ENCODE data around the gene KRT72. TPM values are rescaled to one million over a fixed set of nuclear protein-coding genes. Genes with fewer than 3 reads are reported as not detected.

The KRT72 gene
- total RNA-seq, 1 donor from 2014 or later: not detected

DNA sequence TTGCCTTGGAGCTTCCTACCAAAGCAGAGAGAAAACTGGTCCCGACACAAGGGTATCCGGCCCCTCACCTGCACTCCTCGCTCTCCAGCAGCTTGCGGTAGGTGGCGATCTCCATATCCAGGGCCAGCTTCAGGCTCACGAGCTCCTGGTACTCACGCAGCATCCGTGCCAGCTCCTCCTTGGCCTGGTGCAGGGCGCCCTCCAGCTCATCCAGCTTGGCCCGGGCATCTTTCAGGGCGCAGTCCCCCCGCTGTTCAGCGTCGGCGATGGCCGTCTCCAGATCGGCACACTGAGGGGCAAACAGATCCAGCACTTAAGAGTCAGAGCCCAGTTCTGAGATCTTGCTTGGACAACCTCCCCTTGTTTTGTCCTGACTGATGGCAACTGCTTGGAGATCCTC is 13.7 kb downstream of the KRT72 start:
- Histone ChIP-seq H3K4me1 (no peaks in the 10 kb centered on the region), H3K36me3 (no peaks in the 10 kb centered on the region), H3K27ac (no peak overlapping the region), H3K27me3 (peaks cover 1% of the 10 kb centered on the region), H3K9me3 (no peaks in the 10 kb centered on the region), H3K4me3 (no peak overlapping the region)
- TF ChIP-seq, protein P1, sequence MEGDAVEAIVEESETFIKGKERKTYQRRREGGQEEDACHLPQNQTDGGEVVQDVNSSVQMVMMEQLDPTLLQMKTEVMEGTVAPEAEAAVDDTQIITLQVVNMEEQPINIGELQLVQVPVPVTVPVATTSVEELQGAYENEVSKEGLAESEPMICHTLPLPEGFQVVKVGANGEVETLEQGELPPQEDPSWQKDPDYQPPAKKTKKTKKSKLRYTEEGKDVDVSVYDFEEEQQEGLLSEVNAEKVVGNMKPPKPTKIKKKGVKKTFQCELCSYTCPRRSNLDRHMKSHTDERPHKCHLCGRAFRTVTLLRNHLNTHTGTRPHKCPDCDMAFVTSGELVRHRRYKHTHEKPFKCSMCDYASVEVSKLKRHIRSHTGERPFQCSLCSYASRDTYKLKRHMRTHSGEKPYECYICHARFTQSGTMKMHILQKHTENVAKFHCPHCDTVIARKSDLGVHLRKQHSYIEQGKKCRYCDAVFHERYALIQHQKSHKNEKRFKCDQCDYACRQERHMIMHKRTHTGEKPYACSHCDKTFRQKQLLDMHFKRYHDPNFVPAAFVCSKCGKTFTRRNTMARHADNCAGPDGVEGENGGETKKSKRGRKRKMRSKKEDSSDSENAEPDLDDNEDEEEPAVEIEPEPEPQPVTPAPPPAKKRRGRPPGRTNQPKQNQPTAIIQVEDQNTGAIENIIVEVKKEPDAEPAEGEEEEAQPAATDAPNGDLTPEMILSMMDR (IDR thresholded peaks at IDR 0.05): no peak
- intact Hi-C loops (cut with DNase I): no loop called here
- ATAC-seq: no peak
- peak; percentile 62 for DNase-seq

DNA sequence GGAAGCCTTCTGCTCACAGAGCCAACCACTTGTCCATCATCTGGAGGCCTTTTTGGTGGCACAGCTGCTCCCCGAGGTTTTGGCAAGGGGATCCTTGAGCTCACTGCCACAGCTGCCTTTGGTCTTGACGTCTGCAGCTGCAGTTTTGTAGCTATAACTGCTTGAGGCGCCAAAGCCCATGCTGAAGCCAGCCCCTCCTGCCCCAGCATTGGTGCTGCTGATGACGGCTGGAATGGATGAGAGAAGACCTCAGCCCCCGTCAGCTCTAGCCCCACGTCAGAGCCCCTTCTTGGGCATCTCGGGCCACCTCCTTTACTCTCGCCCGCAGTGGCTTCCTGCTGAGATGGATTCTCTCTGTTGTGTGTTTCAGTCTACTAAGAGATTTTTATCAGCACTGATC is 15.3 kb downstream of the KRT72 start:
- no peak overlapping the region for H3K4me3 ChIP-seq
- DNase-seq (no peak), ATAC-seq (no peak)
- no peaks in the 10 kb centered on the region for H3K4me1 ChIP-seq
- intact Hi-C loops (cut with DNase I): no loop called here
- no peaks in the 10 kb centered on the region for H3K9me3 ChIP-seq
- TF ChIP-seq, protein P1 (IDR thresholded peaks at IDR 0.05): no peak
- H3K36me3 ChIP-seq: no peaks in the 10 kb centered on the region
- H3K27me3 ChIP-seq: no peaks in the 10 kb centered on the region
- H3K27ac ChIP-seq: no peak overlapping the region

DNA sequence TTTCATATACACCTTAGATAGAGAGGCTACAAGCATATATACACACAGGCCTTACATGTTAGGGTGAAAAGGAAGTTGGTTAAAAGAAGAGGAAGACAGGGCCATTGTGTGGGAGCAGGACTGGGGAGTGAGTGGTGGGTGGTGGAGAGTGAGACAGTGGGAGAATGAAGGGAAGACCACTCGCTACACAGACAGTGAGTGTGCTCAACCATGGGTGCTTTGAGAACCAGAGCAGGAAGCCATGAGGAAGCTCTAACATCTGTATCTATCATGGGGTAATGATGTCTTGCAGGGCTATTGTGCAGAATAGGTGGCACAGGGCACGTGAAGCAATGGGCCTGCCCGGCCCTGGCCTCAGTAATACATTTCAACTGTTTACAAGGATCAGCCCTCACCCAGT is 16.2 kb downstream of the KRT72 start:
- no peaks in the 10 kb centered on the region for H3K9me3 ChIP-seq
- no peak overlapping the region for H3K4me3 ChIP-seq
- no peaks in the 10 kb centered on the region for H3K4me1 ChIP-seq
- no peak for DNase-seq
- no peaks in the 10 kb centered on the region for H3K36me3 ChIP-seq
- no peak overlapping the region for H3K27ac ChIP-seq
- TF ChIP-seq, protein P1 (IDR thresholded peaks at IDR 0.05): no peak
- H3K27me3 ChIP-seq: no peaks in the 10 kb centered on the region
- peak; percentile 51 for ATAC-seq
- intact Hi-C loops (cut with DNase I): no loop called here

DNA sequence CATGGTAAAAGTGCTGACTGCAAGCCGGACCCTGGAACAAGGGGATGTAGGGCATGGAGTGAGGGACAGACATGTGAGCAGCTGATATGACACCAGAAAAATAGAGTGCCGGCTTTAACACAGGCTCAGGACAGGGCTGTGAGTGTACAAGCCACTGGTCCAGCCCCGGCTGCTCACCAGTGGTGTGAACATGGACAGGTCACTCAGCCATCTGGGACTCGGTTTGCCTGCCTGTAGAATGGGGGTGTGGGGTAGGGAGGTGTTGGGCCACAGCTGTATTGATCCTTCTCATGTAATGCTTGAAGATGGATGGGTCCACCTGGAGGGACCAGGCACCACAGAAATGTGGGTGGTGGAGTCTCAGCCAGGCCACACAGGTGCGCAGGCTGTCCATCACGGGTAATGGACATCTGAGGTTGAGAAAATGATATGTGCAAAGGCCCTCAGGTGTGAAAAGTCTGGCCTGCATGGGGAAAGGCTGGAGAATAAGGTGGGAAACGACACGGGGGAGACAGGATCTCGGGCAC is 17.0 kb downstream of the KRT72 start:
- intact Hi-C loops (cut with DNase I): no loop called here
- TF ChIP-seq, protein P1 (IDR thresholded peaks at IDR 0.05): no peak
- Histone ChIP-seq H3K9me3 (no peaks in the 10 kb centered on the region), H3K27me3 (no peaks in the 10 kb centered on the region), H3K27ac (no peak overlapping the region), H3K36me3 (no peaks in the 10 kb centered on the region), H3K4me3 (no peak overlapping the region), H3K4me1 (no peaks in the 10 kb centered on the region)
- no peak for ATAC-seq
- DNase-seq: peak; percentile 47

DNA sequence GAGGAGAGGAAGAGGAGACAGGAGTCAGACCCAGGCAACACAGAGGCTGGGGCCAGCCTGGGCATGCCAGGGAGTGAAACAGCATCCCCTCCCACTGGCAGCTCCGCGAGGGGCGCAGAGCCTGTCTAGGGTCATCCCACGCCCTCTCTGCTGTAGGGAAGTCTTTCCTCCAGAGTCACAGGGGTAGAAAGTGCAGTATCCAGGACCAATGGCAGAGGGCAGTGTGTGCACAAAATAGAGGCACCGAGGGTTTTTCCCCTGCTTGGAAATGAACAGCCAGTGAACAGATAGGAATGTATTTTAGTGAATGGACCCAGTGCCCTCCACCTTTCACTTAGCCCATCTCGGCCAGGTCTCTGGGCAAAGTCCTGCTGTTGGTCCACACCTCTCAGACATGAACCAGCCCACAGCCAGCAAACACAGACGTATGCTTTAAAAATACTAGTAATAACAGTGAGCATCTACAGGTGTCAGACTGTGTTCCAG is 18.2 kb downstream of the KRT72 start:
- intact Hi-C loops (cut with DNase I): no loop called here
- H3K4me1 ChIP-seq: no peaks in the 10 kb centered on the region
- ATAC-seq (peak; percentile 90), DNase-seq (peak; percentile 66)
- no peak overlapping the region for H3K27ac ChIP-seq
- H3K27me3 ChIP-seq: no peaks in the 10 kb centered on the region
- no peak overlapping the region for H3K4me3 ChIP-seq
- no peaks in the 10 kb centered on the region for H3K9me3 ChIP-seq
- TF ChIP-seq, protein P1 (IDR thresholded peaks at IDR 0.05): peak; percentile 68
- H3K36me3 ChIP-seq: no peaks in the 10 kb centered on the region

DNA sequence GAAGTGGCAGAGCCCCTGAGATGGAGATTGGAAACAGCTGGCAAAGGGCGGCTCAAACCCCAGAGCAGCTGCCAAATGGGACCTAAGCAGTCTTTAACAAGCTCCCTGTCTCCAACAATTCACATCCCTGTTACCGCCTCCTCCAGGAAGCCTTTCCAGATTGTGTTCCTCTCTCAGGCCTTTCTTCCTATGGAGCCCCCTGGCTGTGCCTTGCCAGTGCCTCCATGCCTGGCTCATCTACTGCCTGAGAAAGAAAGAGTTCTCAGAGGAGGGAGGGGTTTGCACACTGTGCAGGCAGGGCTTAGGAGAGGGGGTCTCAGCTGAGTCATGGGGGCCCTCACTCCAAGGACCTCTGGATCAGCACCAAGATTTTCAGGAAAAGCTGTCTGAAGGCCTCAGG is 18.8 kb downstream of the KRT72 start:
- intact Hi-C loops (cut with DNase I): no loop called here
- TF ChIP-seq, protein P1 (IDR thresholded peaks at IDR 0.05): no peak
- Histone ChIP-seq H3K4me1 (no peaks in the 10 kb centered on the region), H3K27me3 (no peaks in the 10 kb centered on the region), H3K9me3 (no peaks in the 10 kb centered on the region), H3K36me3 (no peaks in the 10 kb centered on the region), H3K27ac (no peak overlapping the region), H3K4me3 (no peak overlapping the region)
- ATAC-seq: no peak
- DNase-seq: peak; percentile 28
